ENCODE measurements around the gene CORO1C.
A peak's percentile ranks its signal among the peaks of the same experiment; 100 is the strongest.

CORO1C gene

GRCh38 chr12:108777156-108777555 lies 45.8 kb upstream of the CORO1C start:
- no peak overlapping the region for H3K9ac ChIP-seq (ENCODE audit: low read depth, low read length)
- H3K27ac ChIP-seq (ENCODE audit: low read length) = no peak overlapping the region
- DNase-seq (no peak), ATAC-seq (ENCODE audit: insufficient read depth, low read depth) (no peak)
- no peaks in the 10 kb centered on the region for H3K9me3 ChIP-seq (ENCODE audit: insufficient read depth, low read length, severe bottlenecking)
- H3K27me3 ChIP-seq (ENCODE audit: insufficient read depth, low read length, poor library complexity) = no peaks in the 10 kb centered on the region
- TF ChIP-seq CTCF (IDR thresholded peaks at IDR 0.05; ENCODE audit: borderline replicate concordance, extremely low read depth, low read length, poor library complexity, severe bottlenecking) (no peak), EZH2 (IDR thresholded peaks at IDR 0.05; ENCODE audit: borderline replicate concordance, low read depth, low read length, severe bottlenecking) (no peak)
- no peaks in the 10 kb centered on the region; the same call in 1 of the 2 replicates for H4K20me1 ChIP-seq (ENCODE audit: insufficient read depth, low read length)
- no peak overlapping the region for H2AFZ ChIP-seq (ENCODE audit: low read depth, low read length)
- no peaks in the 10 kb centered on the region for H3K36me3 ChIP-seq (ENCODE audit: insufficient read depth, low read length)
- no peak overlapping the region for H3K4me2 ChIP-seq (ENCODE audit: insufficient read depth, low read length)
- no peaks in the 10 kb centered on the region for H3K79me2 ChIP-seq (ENCODE audit: insufficient read depth, low read length)
- no peaks in the 10 kb centered on the region for H3K4me1 ChIP-seq (ENCODE audit: insufficient read depth, low read length)
- no peak overlapping the region for H3K4me3 ChIP-seq (ENCODE audit: low read depth in 1 of 2, low read length in 2 of 2)

- Histone ChIP-seq H3K36me3 (ENCODE audit: insufficient read depth, low read length) (no peaks in the 10 kb centered on the region), H3K9me3 (ENCODE audit: insufficient read depth, low read length, severe bottlenecking) (no peaks in the 10 kb centered on the region), H3K9ac (ENCODE audit: low read depth, low read length) (no peak overlapping the region), H3K4me3 (ENCODE audit: low read depth in 1 of 2, low read length in 2 of 2) (no peak overlapping the region), H3K27me3 (ENCODE audit: insufficient read depth, low read length, poor library complexity) (no peaks in the 10 kb centered on the region), H2AFZ (ENCODE audit: low read depth, low read length) (no peak overlapping the region), H4K20me1 (ENCODE audit: insufficient read depth, low read length) (no peaks in the 10 kb centered on the region; the same call in 1 of the 2 replicates), H3K79me2 (ENCODE audit: insufficient read depth, low read length) (no peaks in the 10 kb centered on the region), H3K27ac (ENCODE audit: low read length) (no peak overlapping the region), H3K4me2 (ENCODE audit: insufficient read depth, low read length) (no peak overlapping the region), H3K4me1 (ENCODE audit: insufficient read depth, low read length) (no peaks in the 10 kb centered on the region)
- ATAC-seq (ENCODE audit: insufficient read depth, low read depth) = peak; percentile 58; the same call in 2 of the 3 replicates
- DNase-seq = peak; percentile 17
- TF ChIP-seq CTCF (IDR thresholded peaks at IDR 0.05; ENCODE audit: borderline replicate concordance, extremely low read depth, low read length, poor library complexity, severe bottlenecking) = no peak
Observed at GRCh38 chr12:108773798-108774788, 42.8 kb upstream of the CORO1C start.

GRCh38 chr12:108772891-108773797 lies 41.8 kb upstream of the CORO1C start:
- Histone ChIP-seq H3K79me2 (ENCODE audit: insufficient read depth, low read length) (no peaks in the 10 kb centered on the region), H3K9ac (ENCODE audit: low read depth, low read length) (no peak overlapping the region), H3K4me2 (ENCODE audit: insufficient read depth, low read length) (no peak overlapping the region), H3K27me3 (ENCODE audit: insufficient read depth, low read length, poor library complexity) (no peaks in the 10 kb centered on the region), H3K9me3 (ENCODE audit: insufficient read depth, low read length, severe bottlenecking) (no peaks in the 10 kb centered on the region), H2AFZ (ENCODE audit: low read depth, low read length) (no peak overlapping the region), H3K4me1 (ENCODE audit: insufficient read depth, low read length) (no peaks in the 10 kb centered on the region), H3K36me3 (ENCODE audit: insufficient read depth, low read length) (no peaks in the 10 kb centered on the region), H3K27ac (ENCODE audit: low read length) (no peak overlapping the region), H4K20me1 (ENCODE audit: insufficient read depth, low read length) (no peaks in the 10 kb centered on the region), H3K4me3 (ENCODE audit: low read depth in 1 of 2, low read length in 2 of 2) (no peak overlapping the region)
- DNase-seq (no peak), ATAC-seq (ENCODE audit: insufficient read depth, low read depth) (no peak)
- no peak for TF ChIP-seq EZH2 (IDR thresholded peaks at IDR 0.05; ENCODE audit: borderline replicate concordance, low read depth, low read length, severe bottlenecking)
- TF ChIP-seq CTCF (IDR thresholded peaks at IDR 0.05; ENCODE audit: borderline replicate concordance, extremely low read depth, low read length, poor library complexity, severe bottlenecking) = no peak

All from DND-41 (cell line).